ENCODE measurements around the gene PPARA.

DNA sequence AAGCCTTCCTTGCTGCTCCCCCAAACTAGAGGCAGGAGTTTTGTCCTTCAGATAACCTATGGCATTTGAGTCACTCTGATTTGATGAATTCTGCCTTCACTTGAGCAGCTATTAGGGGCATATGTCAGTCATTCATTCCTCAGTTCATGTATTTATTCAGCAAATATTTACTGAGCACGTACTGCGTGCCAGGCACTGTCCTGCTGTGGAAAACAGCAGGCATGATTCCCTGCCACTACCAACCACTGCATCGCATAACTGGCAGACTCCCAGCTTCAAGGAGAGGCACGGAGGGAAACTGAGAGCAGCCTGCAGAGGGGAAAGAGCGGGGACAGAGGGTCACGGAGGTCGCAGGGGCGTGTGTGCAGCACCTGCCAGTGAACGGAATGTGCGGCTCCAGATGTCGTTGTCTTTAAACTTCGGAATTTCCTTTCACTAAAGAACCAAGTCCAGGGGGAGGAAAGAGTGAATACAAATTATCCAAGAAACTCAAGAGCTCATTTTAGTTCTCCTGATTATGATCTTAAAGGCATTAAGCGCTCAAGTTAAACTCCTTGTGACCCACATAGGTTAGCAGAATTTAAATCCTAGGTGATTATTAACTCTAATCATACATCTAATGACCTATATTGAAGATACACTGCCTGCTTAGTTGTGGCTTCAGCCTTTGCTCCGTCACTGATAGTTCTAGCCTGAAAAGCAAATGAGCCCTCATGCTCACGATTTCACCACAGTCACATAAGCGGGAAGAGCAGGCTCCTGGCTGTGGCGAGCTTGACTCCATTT is 12.6 kb downstream of the PPARA start:
- TF ChIP-seq, protein P1, sequence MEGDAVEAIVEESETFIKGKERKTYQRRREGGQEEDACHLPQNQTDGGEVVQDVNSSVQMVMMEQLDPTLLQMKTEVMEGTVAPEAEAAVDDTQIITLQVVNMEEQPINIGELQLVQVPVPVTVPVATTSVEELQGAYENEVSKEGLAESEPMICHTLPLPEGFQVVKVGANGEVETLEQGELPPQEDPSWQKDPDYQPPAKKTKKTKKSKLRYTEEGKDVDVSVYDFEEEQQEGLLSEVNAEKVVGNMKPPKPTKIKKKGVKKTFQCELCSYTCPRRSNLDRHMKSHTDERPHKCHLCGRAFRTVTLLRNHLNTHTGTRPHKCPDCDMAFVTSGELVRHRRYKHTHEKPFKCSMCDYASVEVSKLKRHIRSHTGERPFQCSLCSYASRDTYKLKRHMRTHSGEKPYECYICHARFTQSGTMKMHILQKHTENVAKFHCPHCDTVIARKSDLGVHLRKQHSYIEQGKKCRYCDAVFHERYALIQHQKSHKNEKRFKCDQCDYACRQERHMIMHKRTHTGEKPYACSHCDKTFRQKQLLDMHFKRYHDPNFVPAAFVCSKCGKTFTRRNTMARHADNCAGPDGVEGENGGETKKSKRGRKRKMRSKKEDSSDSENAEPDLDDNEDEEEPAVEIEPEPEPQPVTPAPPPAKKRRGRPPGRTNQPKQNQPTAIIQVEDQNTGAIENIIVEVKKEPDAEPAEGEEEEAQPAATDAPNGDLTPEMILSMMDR (IDR thresholded peaks at IDR 0.05): no peak
- no peak for TF ChIP-seq POLR2A (IDR thresholded peaks at IDR 0.05)

All from upper lobe of left lung (tissue), 4 donors.